ENCODE measurements around the gene GNAI3. TPM values are rescaled to one million over a fixed set of nuclear protein-coding genes. Genes with fewer than 3 reads are reported as not detected.
A peak's percentile ranks its signal among the peaks of the same experiment; 100 is the strongest.

The GNAI3 gene
- total and polyA plus RNA-seq, 2 of the 13 experiments (the other 11 are each of a cell fraction or from before 2014, with no cell fraction given) = 4.3 to 9.0 TPM

GRCh38 chr1:109546311-109547109, 1.9 kb upstream of the GNAI3 start (continued):
- TF ChIP-seq KIAA2018 (CRISPR knock-in tag; IDR thresholded peaks at IDR 0.05; ENCODE audit: borderline replicate concordance) (no peak), TFDP2 (CRISPR knock-in tag; IDR thresholded peaks at IDR 0.05) (no peak), CTCF (CRISPR knock-in tag; IDR thresholded peaks at IDR 0.05) (peak; percentile 92), HMG20B (CRISPR knock-in tag; conservative IDR thresholded peaks at IDR 0.05) (0 out of 2 replicates have a peak, but pooled peaks have one; percentile 24), YEATS4 (CRISPR knock-in tag; IDR thresholded peaks at IDR 0.05; ENCODE audit: borderline replicate concordance) (peak; percentile 39; the same call in 1 of the 2 replicates), HMGXB4 (CRISPR knock-in tag; IDR thresholded peaks at IDR 0.05; ENCODE audit: borderline replicate concordance in 1 of 2, low read depth in 1 of 2) (peak; percentile 49 to 91; a peak in 3 of 4 replicates)
